DND-41 (cell line): ENCODE measurements around the gene TUBB6.

Experiments used
- CTCF ChIP-seq: IDR thresholded peaks from 2 replicates; pipeline ENCODE4 v1.5.1; 2012; ENCODE audit warnings: borderline replicate concordance, low read length, moderate library complexity, mild to moderate bottlenecking; ENCODE audit not compliant: poor library complexity, severe bottlenecking; ENCODE audit errors: extremely low read depth
- EZH2 ChIP-seq: IDR thresholded peaks from 3 replicates; pipeline ENCODE4 v1.6.1; 2012; ENCODE audit warnings: borderline replicate concordance, low read depth, mild to moderate bottlenecking, moderate library complexity, low read length, inconsistent platforms; ENCODE audit not compliant: severe bottlenecking

GRCh38 chr18:12327510-12328178 lies 19.6 kb downstream of the TUBB6 start:
- TF ChIP-seq CTCF (peak; percentile 89), EZH2 (no peak)
